Endodermal cell (in vitro differentiated cells): ENCODE measurements around the gene NLE1. TPM values are rescaled to one million over a fixed set of nuclear protein-coding genes. Genes with fewer than 3 reads are reported as not detected.

ENCODE experiments used
- DNase-seq: peaks from one replicate; pipeline ENCODE4 v3.0.0-alpha.2; 2017
- H3K27ac ChIP-seq: 2 replicates; pipeline ENCODE4 v1.5.1; 2013; ENCODE audit warnings: mild to moderate bottlenecking, low read depth, low read length, moderate library complexity
- H3K27me3 ChIP-seq: 2 replicates; pipeline ENCODE4 v1.6.1; 2013; ENCODE audit warnings: mild to moderate bottlenecking, low read length, moderate library complexity; ENCODE audit not compliant: insufficient read depth, control insufficient read depth, poor library complexity, severe bottlenecking
- H3K36me3 ChIP-seq: 2 replicates; pipeline ENCODE4 v1.7.0; 2013; ENCODE audit warnings: mild to moderate bottlenecking, low read length, moderate library complexity; ENCODE audit not compliant: control insufficient read depth, insufficient read depth
- H3K4me1 ChIP-seq: one replicate; pipeline ENCODE4 v1.7.0; 2013; ENCODE audit warnings: low read length; ENCODE audit not compliant: control insufficient read depth, insufficient read depth
- H3K4me3 ChIP-seq: 2 replicates; pipeline ENCODE4 v1.5.1; 2013; ENCODE audit warnings: mild to moderate bottlenecking, low read length, moderate library complexity
- H3K9ac ChIP-seq: 2 replicates; pipeline ENCODE4 v1.6.1; 2013; ENCODE audit warnings: mild to moderate bottlenecking, low read length, moderate library complexity; ENCODE audit not compliant: poor library complexity, severe bottlenecking; ENCODE audit errors: extremely low read depth
- H3K9me3 ChIP-seq: 2 replicates; pipeline ENCODE4 v1.6.1; 2013; ENCODE audit warnings: mild to moderate bottlenecking, low read length, moderate library complexity; ENCODE audit not compliant: control insufficient read depth
- H3K27ac Mint-ChIP-seq: 2 replicates; pipeline ENCODE4 v1.8.0; 2020; ENCODE audit warnings: mixed read lengths
- H3K27me3 Mint-ChIP-seq: 2 replicates; pipeline ENCODE4 v1.8.0; 2021; ENCODE audit warnings: mild to moderate bottlenecking, mixed read lengths; ENCODE audit not compliant: insufficient read depth
- H3K36me3 Mint-ChIP-seq: 2 replicates; pipeline ENCODE4 v1.8.0; 2020; ENCODE audit warnings: low read depth, mixed read lengths
- H3K4me1 Mint-ChIP-seq: 2 replicates; pipeline ENCODE4 v1.8.0; 2020; ENCODE audit warnings: mixed read lengths
- H3K4me3 Mint-ChIP-seq: 2 replicates; pipeline ENCODE4 v1.8.0; 2020; ENCODE audit warnings: mild to moderate bottlenecking, moderate library complexity, mixed read lengths
- H3K9me3 Mint-ChIP-seq: 2 replicates; pipeline ENCODE4 v1.8.0; 2020; ENCODE audit warnings: mild to moderate bottlenecking, mixed read lengths
- CTCF ChIP-seq: fragments of 200-600 bp; sonication (generic); conservative IDR thresholded peaks from 2 replicates; pipeline ENCODE4 v1.5.0; 2021; ENCODE audit warnings: antibody characterized with exemption, mild to moderate bottlenecking
- WGBS, 2 experiments: methylation state at CpG; one replicate each; pipeline versions ENCODE4 v1.1.5 to v1.1.7; 2013; ENCODE audit warnings: missing lambda C conversion rate in 2 of 2, mixed read lengths in 1 of 2; ENCODE audit not compliant: insufficient coverage in 1 of 2, insufficient read length in 1 of 2; 5-methylcytosine and 5-hydroxymethylcytosine counted together
- total RNA-seq, 2 donors: library from RNA; stranded (reverse); fragmentation: NEBNext Ultra II Directional in 1 of 2; extraction: Animal tissue kit (Norgen Biotek cat#: 25700) in 1 of 2; gene quantifications; 2 replicates in 1 of 2; 3 replicates in 1 of 2; pipeline ENCODE4 v1.2.1, GENCODE V29; 2021

NLE1 gene
- total RNA-seq, 2 donors from 2014 or later = 20.7 to 26.9 TPM

- Histone ChIP-seq H3K4me3 (peak overlapping the region; percentile 57), H3K9me3 (no peaks in the 10 kb centered on the region), H3K9ac (no peak overlapping the region), H3K27ac (no peak overlapping the region), H3K36me3 (no peaks in the 10 kb centered on the region), H3K4me1 (peaks cover 5% of the 10 kb centered on the region), H3K27me3 (no peaks in the 10 kb centered on the region)
- Mint-ChIP-seq H3K9me3 (no peaks in the 10 kb centered on the region), H3K36me3 (peaks cover 2% of the 10 kb centered on the region), H3K27ac (peak overlapping the region; percentile 89), H3K27me3 (no peaks in the 10 kb centered on the region), H3K4me3 (peak overlapping the region; percentile 88), H3K4me1 (peaks cover 39% of the 10 kb centered on the region)
- WGBS, 2 experiments = 57 to 76% methylated on average over 6 to 22 of the region's 22 CpGs
- TF ChIP-seq CTCF = peak; percentile 51
- DNase-seq = peak; percentile 85
These were observed 52.4 kb downstream of the NLE1 start for GRCh38 chr17:35089586-35090296.

DNA sequence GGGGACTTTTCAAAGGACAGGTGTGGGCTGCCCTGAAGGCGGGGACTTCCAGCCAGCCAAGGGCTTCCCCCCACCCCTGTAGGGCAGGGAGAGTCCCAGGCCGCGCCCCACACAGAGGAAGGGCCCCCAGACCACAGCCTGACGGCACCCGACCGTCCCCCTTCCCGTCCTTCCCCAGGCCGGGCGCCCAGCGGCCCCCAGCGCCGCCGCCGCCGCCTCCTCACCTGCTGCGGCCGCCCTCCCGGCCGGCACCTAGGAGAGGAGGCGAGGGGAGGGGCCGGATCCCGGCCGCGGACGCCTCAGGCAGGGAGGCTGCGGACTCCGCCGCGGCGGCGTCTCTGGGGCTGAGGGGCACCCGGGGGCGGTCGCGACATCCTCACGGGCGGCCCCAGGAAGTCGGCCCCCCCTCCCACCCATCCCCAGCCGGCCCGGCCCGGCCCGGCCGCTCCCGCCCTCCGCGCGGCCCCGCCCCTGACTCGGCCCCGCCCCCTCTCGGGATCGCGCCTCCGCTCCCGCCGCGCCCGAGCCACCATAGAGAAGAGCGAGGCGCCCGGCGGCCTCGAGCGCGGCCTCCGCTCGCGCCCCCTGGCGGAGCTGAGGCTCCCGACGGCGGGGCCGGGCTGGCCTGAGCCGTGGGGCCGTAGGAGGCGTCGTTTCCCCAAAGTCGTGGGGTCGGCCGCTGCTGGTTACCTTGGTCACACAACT lies 53.1 kb downstream of the NLE1 start:
- Histone ChIP-seq H3K9me3 (no peaks in the 10 kb centered on the region), H3K4me1 (peaks cover 5% of the 10 kb centered on the region), H3K9ac (peak overlapping the region; percentile 54), H3K27me3 (no peaks in the 10 kb centered on the region), H3K36me3 (no peaks in the 10 kb centered on the region), H3K4me3 (peak overlapping the region; percentile 88), H3K27ac (no peak overlapping the region)
- H3K9me3 Mint-ChIP-seq = no peaks in the 10 kb centered on the region
- H3K36me3 Mint-ChIP-seq = peaks cover 2% of the 10 kb centered on the region
- H3K27me3 Mint-ChIP-seq = no peaks in the 10 kb centered on the region
- peak; percentile 98 for DNase-seq
- H3K4me3 Mint-ChIP-seq = peak overlapping the region; percentile 88
- H3K4me1 Mint-ChIP-seq = peaks cover 39% of the 10 kb centered on the region
- WGBS, 2 experiments = 0 to 1% methylated on average over 15 to 78 of the region's 80 CpGs
- peak overlapping the region; percentile 94 for H3K27ac Mint-ChIP-seq
- peak; percentile 85 for TF ChIP-seq CTCF

- H3K4me1 Mint-ChIP-seq = peaks cover 39% of the 10 kb centered on the region
- 0 to 2% methylated on average over 9 to 26 of the region's 26 CpGs for WGBS, 2 experiments
- peak overlapping the region; percentile 54 for H3K9ac ChIP-seq
- H3K4me1 ChIP-seq = peaks cover 5% of the 10 kb centered on the region
- no peaks in the 10 kb centered on the region for H3K36me3 ChIP-seq
- TF ChIP-seq CTCF = peak; percentile 35
- no peak overlapping the region for H3K27ac ChIP-seq
- peak overlapping the region; percentile 88 for H3K4me3 Mint-ChIP-seq
- H3K36me3 Mint-ChIP-seq = peaks cover 2% of the 10 kb centered on the region
- H3K27me3 ChIP-seq = no peaks in the 10 kb centered on the region
- DNase-seq = peak; percentile 87
- no peaks in the 10 kb centered on the region for H3K9me3 ChIP-seq
- H3K9me3 Mint-ChIP-seq = no peaks in the 10 kb centered on the region
- H3K27me3 Mint-ChIP-seq = no peaks in the 10 kb centered on the region
- peak overlapping the region; percentile 88 for H3K4me3 ChIP-seq
- peak overlapping the region; percentile 94 for H3K27ac Mint-ChIP-seq
These were observed 53.7 kb downstream of the NLE1 start for GRCh38 chr17:35088356-35088880.
